Hepatocyte (in vitro differentiated cells): ENCODE results near the gene MAP1A.

ENCODE experiments used
- EZH2 ChIP-seq: fragments of 200-600 bp; sonication (generic); IDR thresholded peaks from 2 replicates; pipeline ENCODE4 v1.6.1; 2016; ENCODE audit warnings: antibody characterized with exemption, mild to moderate bottlenecking, borderline replicate concordance
- TF ChIP-seq, protein P1 (sequence below): fragments of 200-600 bp; sonication (generic); IDR thresholded peaks from 2 replicates; pipeline ENCODE4 v1.5.1; 2016; ENCODE audit warnings: antibody characterized with exemption, mild to moderate bottlenecking; ENCODE audit not compliant: poor library complexity

- TF ChIP-seq, protein P1, sequence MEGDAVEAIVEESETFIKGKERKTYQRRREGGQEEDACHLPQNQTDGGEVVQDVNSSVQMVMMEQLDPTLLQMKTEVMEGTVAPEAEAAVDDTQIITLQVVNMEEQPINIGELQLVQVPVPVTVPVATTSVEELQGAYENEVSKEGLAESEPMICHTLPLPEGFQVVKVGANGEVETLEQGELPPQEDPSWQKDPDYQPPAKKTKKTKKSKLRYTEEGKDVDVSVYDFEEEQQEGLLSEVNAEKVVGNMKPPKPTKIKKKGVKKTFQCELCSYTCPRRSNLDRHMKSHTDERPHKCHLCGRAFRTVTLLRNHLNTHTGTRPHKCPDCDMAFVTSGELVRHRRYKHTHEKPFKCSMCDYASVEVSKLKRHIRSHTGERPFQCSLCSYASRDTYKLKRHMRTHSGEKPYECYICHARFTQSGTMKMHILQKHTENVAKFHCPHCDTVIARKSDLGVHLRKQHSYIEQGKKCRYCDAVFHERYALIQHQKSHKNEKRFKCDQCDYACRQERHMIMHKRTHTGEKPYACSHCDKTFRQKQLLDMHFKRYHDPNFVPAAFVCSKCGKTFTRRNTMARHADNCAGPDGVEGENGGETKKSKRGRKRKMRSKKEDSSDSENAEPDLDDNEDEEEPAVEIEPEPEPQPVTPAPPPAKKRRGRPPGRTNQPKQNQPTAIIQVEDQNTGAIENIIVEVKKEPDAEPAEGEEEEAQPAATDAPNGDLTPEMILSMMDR, result no peak
- no peak for TF ChIP-seq EZH2
Measured at GRCh38 chr15:43489191-43489590, 28.2 kb upstream of the MAP1A start.
